Activated naive CD4-positive, alpha-beta T cell treated with anti-CD3 and anti-CD28 coated beads, Interleukin-2, amount 10 ng/mL, durations not matched to agents 7 days and 5 days (primary cell): ENCODE results near the gene IQCM.

Experiments used
- CTCF ChIA-PET: fragments of 350-600 bp; sonication (Branson Sonifier 250); formaldehyde crosslinking; loops from one replicate; lab custom pipeline; 2021; ENCODE audit warnings: antibody characterized with exemption; lab: Charles Lee
- DNase-seq: peaks from one replicate; pipeline ENCODE4 v3.0.0-alpha.2; 2020
- H3K27ac Mint-ChIP-seq: one replicate; pipeline ENCODE4 v1.8.0; 2021; ENCODE audit warnings: mild to moderate bottlenecking, moderate library complexity, mixed read lengths
- H3K27me3 Mint-ChIP-seq: one replicate; pipeline ENCODE4 v1.8.0; 2021; ENCODE audit warnings: mild to moderate bottlenecking, mixed read lengths
- H3K36me3 Mint-ChIP-seq: one replicate; pipeline ENCODE4 v1.8.0; 2021; ENCODE audit warnings: mixed read lengths
- H3K4me1 Mint-ChIP-seq: one replicate; pipeline ENCODE4 v1.8.0; 2021; ENCODE audit warnings: mixed read lengths
- H3K4me3 Mint-ChIP-seq: one replicate; pipeline ENCODE4 v1.8.0; 2021; ENCODE audit warnings: mild to moderate bottlenecking, moderate library complexity, mixed read lengths
- H3K9me3 Mint-ChIP-seq: one replicate; pipeline ENCODE4 v1.8.0; 2021; ENCODE audit warnings: mixed read lengths

The IQCM gene

GRCh38 chr4:149634368-149634767 lies 181.3 kb downstream of the IQCM start:
- CTCF ChIA-PET: interaction anchor here (0.6 kb wide), 1 partner anchor 229 kb away, joined by 4 read pairs; no protein-coding TSS in a partner anchor
- H3K27ac Mint-ChIP-seq: no peak overlapping the region
- no peaks in the 10 kb centered on the region for H3K36me3 Mint-ChIP-seq
- no peak overlapping the region for H3K4me3 Mint-ChIP-seq
- peaks cover 4% of the 10 kb centered on the region for H3K9me3 Mint-ChIP-seq
- no peaks in the 10 kb centered on the region for H3K27me3 Mint-ChIP-seq
- no peak for DNase-seq
- no peaks in the 10 kb centered on the region for H3K4me1 Mint-ChIP-seq

GRCh38 chr4:149631629-149632028 lies 184.0 kb downstream of the IQCM start:
- CTCF ChIA-PET: no interaction called here
- no peak for DNase-seq
- H3K9me3 Mint-ChIP-seq: peaks cover 4% of the 10 kb centered on the region
- H3K27me3 Mint-ChIP-seq: no peaks in the 10 kb centered on the region
- H3K4me1 Mint-ChIP-seq: no peaks in the 10 kb centered on the region
- H3K36me3 Mint-ChIP-seq: no peaks in the 10 kb centered on the region
- H3K4me3 Mint-ChIP-seq: no peak overlapping the region
- H3K27ac Mint-ChIP-seq: no peak overlapping the region

GRCh38 chr4:149630064-149630463 lies 185.6 kb downstream of the IQCM start:
- no peaks in the 10 kb centered on the region for H3K4me1 Mint-ChIP-seq
- H3K4me3 Mint-ChIP-seq: no peak overlapping the region
- H3K27ac Mint-ChIP-seq: no peak overlapping the region
- CTCF ChIA-PET: no interaction called here
- H3K36me3 Mint-ChIP-seq: no peaks in the 10 kb centered on the region
- peaks cover 2% of the 10 kb centered on the region for H3K9me3 Mint-ChIP-seq
- DNase-seq: no peak
- H3K27me3 Mint-ChIP-seq: no peaks in the 10 kb centered on the region

GRCh38 chr4:149605601-149606378 lies 209.9 kb downstream of the IQCM start:
- Mint-ChIP-seq H3K4me3 (no peak overlapping the region), H3K36me3 (no peaks in the 10 kb centered on the region), H3K4me1 (no peaks in the 10 kb centered on the region), H3K27me3 (no peaks in the 10 kb centered on the region), H3K9me3 (peaks cover 2% of the 10 kb centered on the region), H3K27ac (no peak overlapping the region)
- CTCF ChIA-PET: no interaction called here
- DNase-seq: no peak

- no peaks in the 10 kb centered on the region for H3K36me3 Mint-ChIP-seq
- no peak for DNase-seq
- H3K4me1 Mint-ChIP-seq: no peaks in the 10 kb centered on the region
- H3K27me3 Mint-ChIP-seq: no peaks in the 10 kb centered on the region
- H3K4me3 Mint-ChIP-seq: no peak overlapping the region
- CTCF ChIA-PET: no interaction called here
- peaks cover 2% of the 10 kb centered on the region for H3K9me3 Mint-ChIP-seq
- no peak overlapping the region for H3K27ac Mint-ChIP-seq
Observed at GRCh38 chr4:149604827-149605226, 210.8 kb downstream of the IQCM start.

GRCh38 chr4:149595500-149595899 lies 220.1 kb downstream of the IQCM start:
- H3K4me1 Mint-ChIP-seq: no peaks in the 10 kb centered on the region
- CTCF ChIA-PET: no interaction called here
- DNase-seq: no peak

GRCh38 chr4:149589826-149590225 lies 225.8 kb downstream of the IQCM start:
- H3K4me1 Mint-ChIP-seq: no peaks in the 10 kb centered on the region
- no peak overlapping the region for H3K4me3 Mint-ChIP-seq
- no peaks in the 10 kb centered on the region for H3K27me3 Mint-ChIP-seq
- CTCF ChIA-PET: no interaction called here
- peaks cover 1% of the 10 kb centered on the region for H3K9me3 Mint-ChIP-seq
- no peak overlapping the region for H3K27ac Mint-ChIP-seq
- H3K36me3 Mint-ChIP-seq: no peaks in the 10 kb centered on the region
- no peak for DNase-seq

More at GRCh38 chr4:149595500-149595899, 220.1 kb downstream of the IQCM start:
- Mint-ChIP-seq H3K36me3 (no peaks in the 10 kb centered on the region), H3K4me3 (no peak overlapping the region), H3K27ac (no peak overlapping the region), H3K9me3 (peaks cover 1% of the 10 kb centered on the region), H3K27me3 (no peaks in the 10 kb centered on the region)

- CTCF ChIA-PET: no interaction called here
- Mint-ChIP-seq H3K36me3 (no peaks in the 10 kb centered on the region), H3K9me3 (no peaks in the 10 kb centered on the region)
Observed at GRCh38 chr4:149584722-149585121, 230.9 kb downstream of the IQCM start.

GRCh38 chr4:149574971-149575370 lies 240.7 kb downstream of the IQCM start:
- no peak for DNase-seq
- H3K4me1 Mint-ChIP-seq: no peaks in the 10 kb centered on the region
- CTCF ChIA-PET: no interaction called here
- no peak overlapping the region for H3K4me3 Mint-ChIP-seq
- H3K27ac Mint-ChIP-seq: no peak overlapping the region
- H3K36me3 Mint-ChIP-seq: no peaks in the 10 kb centered on the region
- no peaks in the 10 kb centered on the region for H3K9me3 Mint-ChIP-seq
- no peaks in the 10 kb centered on the region for H3K27me3 Mint-ChIP-seq

More at GRCh38 chr4:149584722-149585121, 230.9 kb downstream of the IQCM start:
- DNase-seq: no peak
- H3K27ac Mint-ChIP-seq: no peak overlapping the region
- H3K4me3 Mint-ChIP-seq: no peak overlapping the region
- no peaks in the 10 kb centered on the region for H3K4me1 Mint-ChIP-seq
- no peaks in the 10 kb centered on the region for H3K27me3 Mint-ChIP-seq

- no peaks in the 10 kb centered on the region for H3K4me1 Mint-ChIP-seq
- H3K36me3 Mint-ChIP-seq: no peaks in the 10 kb centered on the region
- H3K27me3 Mint-ChIP-seq: no peaks in the 10 kb centered on the region
- no peaks in the 10 kb centered on the region for H3K9me3 Mint-ChIP-seq
- no peak overlapping the region for H3K27ac Mint-ChIP-seq
- CTCF ChIA-PET: no interaction called here
- no peak for DNase-seq
- H3K4me3 Mint-ChIP-seq: no peak overlapping the region
Observed at GRCh38 chr4:149572716-149573115, 242.9 kb downstream of the IQCM start.

- Mint-ChIP-seq H3K27ac (no peak overlapping the region), H3K4me1 (no peaks in the 10 kb centered on the region), H3K27me3 (no peaks in the 10 kb centered on the region), H3K36me3 (no peaks in the 10 kb centered on the region), H3K4me3 (no peak overlapping the region), H3K9me3 (peaks cover 4% of the 10 kb centered on the region)
- no peak for DNase-seq
- CTCF ChIA-PET: no interaction called here
Observed at GRCh38 chr4:149555799-149556198, 259.8 kb downstream of the IQCM start.

GRCh38 chr4:149555146-149555545 lies 260.5 kb downstream of the IQCM start:
- H3K36me3 Mint-ChIP-seq: no peaks in the 10 kb centered on the region
- no peak overlapping the region for H3K4me3 Mint-ChIP-seq
- H3K27ac Mint-ChIP-seq: no peak overlapping the region
- H3K4me1 Mint-ChIP-seq: no peaks in the 10 kb centered on the region
- DNase-seq: no peak
- H3K27me3 Mint-ChIP-seq: no peaks in the 10 kb centered on the region
- CTCF ChIA-PET: no interaction called here
- H3K9me3 Mint-ChIP-seq: peaks cover 4% of the 10 kb centered on the region

GRCh38 chr4:149553959-149554520 lies 261.6 kb downstream of the IQCM start:
- Mint-ChIP-seq H3K4me1 (no peaks in the 10 kb centered on the region), H3K27me3 (no peaks in the 10 kb centered on the region), H3K9me3 (peaks cover 2% of the 10 kb centered on the region), H3K4me3 (no peak overlapping the region), H3K27ac (no peak overlapping the region), H3K36me3 (no peaks in the 10 kb centered on the region)
- CTCF ChIA-PET: no interaction called here
- no peak for DNase-seq

- Mint-ChIP-seq H3K36me3 (no peaks in the 10 kb centered on the region), H3K27ac (no peak overlapping the region), H3K4me1 (no peaks in the 10 kb centered on the region), H3K9me3 (peaks cover 2% of the 10 kb centered on the region), H3K4me3 (no peak overlapping the region), H3K27me3 (no peaks in the 10 kb centered on the region)
- DNase-seq: no peak
- CTCF ChIA-PET: no interaction called here
Observed at GRCh38 chr4:149552601-149553000, 263.0 kb downstream of the IQCM start.

- no peak for DNase-seq
Observed at GRCh38 chr4:149549911-149550310, 265.7 kb downstream of the IQCM start.

More at GRCh38 chr4:149549911-149550310, 265.7 kb downstream of the IQCM start:
- Mint-ChIP-seq H3K4me1 (no peaks in the 10 kb centered on the region), H3K27ac (no peak overlapping the region), H3K9me3 (no peaks in the 10 kb centered on the region), H3K36me3 (no peaks in the 10 kb centered on the region), H3K27me3 (no peaks in the 10 kb centered on the region), H3K4me3 (no peak overlapping the region)
- CTCF ChIA-PET: no interaction called here
